Spleen (tissue), 11 donors: ENCODE measurements around the gene VTCN1. TPM values are rescaled to one million over a fixed set of nuclear protein-coding genes. Genes with fewer than 3 reads are reported as not detected.

Source experiments
- DNase-seq: peaks from one replicate; pipeline ENCODE4 v3.0.0-alpha.2; 2020
- H3K27ac ChIP-seq, 8 donors: fragments of 200-600 bp; sonication (generic) in 7 of 8; 1 replicate in 4 of 8; 2 replicates in 4 of 8; pipeline versions ENCODE4 v1.5.0 to v1.8.0; 2016 to 2021; ENCODE audit warnings: inconsistent platforms in 4 of 8, mild to moderate bottlenecking in 4 of 8, moderate library complexity in 1 of 8
- H3K27me3 ChIP-seq, 7 donors: fragments of 200-600 bp; sonication (generic) in 6 of 7; replicated peaks in 1 of 7; 1 replicate in 4 of 7; 2 replicates in 3 of 7; pipeline versions ENCODE4 v1.5.0 to v1.8.0; 2016 to 2021; ENCODE audit warnings: inconsistent platforms in 3 of 7, mild to moderate bottlenecking in 1 of 7
- H3K36me3 ChIP-seq, 6 donors: fragments of 200-600 bp; sonication (generic) in 5 of 6; 1 replicate in 4 of 6; 2 replicates in 2 of 6; pipeline versions ENCODE4 v1.5.0 to v1.8.0; 2016 to 2021; ENCODE audit warnings: inconsistent platforms in 2 of 6
- H3K4me1 ChIP-seq, 6 donors: fragments of 200-600 bp; sonication (generic) in 5 of 6; 1 replicate in 3 of 6; 2 replicates in 3 of 6; pipeline versions ENCODE4 v1.5.0 to v1.8.0; 2016 to 2021; ENCODE audit warnings: inconsistent platforms in 3 of 6
- H3K4me3 ChIP-seq, 8 donors: fragments of 200-600 bp; sonication (generic) in 7 of 8; 1 replicate in 4 of 8; 2 replicates in 4 of 8; pipeline versions ENCODE4 v1.5.0 to v1.8.0; 2016 to 2021; ENCODE audit warnings: inconsistent platforms in 4 of 8, mild to moderate bottlenecking in 4 of 8, moderate library complexity in 2 of 8
- H3K9me3 ChIP-seq, 8 donors: fragments of 200-600 bp; sonication (generic) in 7 of 8; 1 replicate in 4 of 8; 2 replicates in 4 of 8; pipeline versions ENCODE4 v1.5.0 to v1.8.0; 2016 to 2021; ENCODE audit warnings: inconsistent platforms in 4 of 8
- CTCF ChIP-seq, 11 experiments: fragments of 200-600 bp in 7 of 11; fragments of 450-650 bp in 4 of 11; sonication (generic) in 4 of 11; IDR thresholded peaks in 8 of 11; conservative IDR thresholded peaks in 3 of 11; 1 replicate in 7 of 11; 2 replicates in 4 of 11; pipeline versions ENCODE4 v1.4.0 to v1.8.0; 2016 to 2021; ENCODE audit warnings: antibody characterized with exemption in 11 of 11, inconsistent platforms in 4 of 11, mild to moderate bottlenecking in 1 of 11
- POLR2A ChIP-seq, 3 donors: fragments of 450-650 bp; IDR thresholded peaks; one replicate each; pipeline ENCODE4 v1.5.1; 2017; ENCODE audit warnings: antibody characterized with exemption in 3 of 3, mild to moderate bottlenecking in 1 of 3
- POLR2AphosphoS5 ChIP-seq, 3 donors: sonication (generic); formaldehyde crosslinking; IDR thresholded peaks; one replicate each; pipeline ENCODE4 v1.5.1; 2017; ENCODE audit warnings: antibody characterized with exemption in 3 of 3
- WGBS, 5 donors: extraction: QIAGEN DNeasy Blood & Tissue Kit in 3 of 5; methylation state at CpG; one replicate each; pipeline versions ENCODE4 v1.1.5 to v1.1.7; 2013 to 2018; 5-methylcytosine and 5-hydroxymethylcytosine counted together
- intact Hi-C: fragments of 100-400 bp; cut with DNase I; formaldehyde crosslinking; loops from one replicate; pipeline ENCODE4 v1.15.0; 2023; ENCODE audit warnings: low total_unique reads
- polyA plus RNA-seq, 3 donors: library from polyadenylated mRNA; stranded (reverse); fragments of 200-250 nt; gene quantifications; one replicate each; pipeline ENCODE4 v1.2.1, GENCODE V29; 2013
- total RNA-seq, 7 donors: library from RNA; depleted of rRNA in 3 of 7; stranded (reverse); fragments of >200 nt in 3 of 7; fragmentation: NEBNext Ultra II Directional in 4 of 7; extraction: Animal tissue kit (Norgen Biotek cat#: 25700) in 4 of 7; gene quantifications; one replicate each; pipeline versions ENCODE4 v1.1.0 to v1.2.1, GENCODE V29; 2016 to 2021
- donor health status: healthy with polysubstance abuse.
- donor health status: DM: no; HTN: no; CAD: no; lungs with moderate emphysema.
- donor health status: DM: no; HTN: no; CAD: no.
- donor health status: Bipolar disorder and iron deficiency.
- donor health status: healthy.
- donor health status: DM: no; HTN: no; CAD: no.
- donor health status: DM: yes; HTN: yes; CAD: no.

The VTCN1 gene
- total and polyA plus RNA-seq, 10 donors = not detected

DNA sequence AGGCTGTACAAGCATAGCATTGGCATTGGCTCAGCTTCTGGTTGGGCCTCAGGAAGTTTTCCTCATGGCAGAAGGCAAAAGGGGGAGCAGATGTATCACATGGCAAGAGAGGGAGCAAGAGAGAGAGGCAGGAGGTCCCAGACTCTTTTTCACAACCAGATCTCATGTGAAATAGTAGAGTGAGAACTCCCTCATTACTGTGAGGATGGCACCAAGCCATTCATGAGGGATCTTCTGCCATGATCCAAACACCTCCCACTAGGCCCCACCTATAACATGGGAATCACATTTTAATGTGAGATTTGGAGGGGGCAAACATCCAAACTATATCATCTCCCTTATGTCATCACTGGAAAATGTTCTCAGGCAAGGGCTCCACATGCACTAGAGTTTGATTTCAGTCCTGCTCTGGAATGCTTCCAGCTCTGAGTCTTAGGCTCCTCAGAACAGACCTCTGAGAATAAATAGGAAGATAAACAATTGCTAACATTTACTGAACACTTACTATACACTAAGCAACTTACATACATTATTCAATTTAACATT, 39.4 kb upstream of the VTCN1 start:
- no peaks in the 10 kb centered on the region for H3K36me3 ChIP-seq
- H3K27ac ChIP-seq = no peak overlapping the region
- H3K9me3 ChIP-seq = no peaks in the 10 kb centered on the region
- intact Hi-C loops = no loop called here
- TF ChIP-seq POLR2A (IDR thresholded peaks at IDR 0.05) (no peak), POLR2AphosphoS5 (IDR thresholded peaks at IDR 0.05) (no peak), CTCF (IDR thresholded peaks at IDR 0.05 in 8 of 11, conservative IDR thresholded peaks at IDR 0.05 in 3 of 11) (no peak)
- H3K27me3 ChIP-seq = peaks cover 0 to 7% (median 0%) of the 10 kb centered on the region in 7 donors
- H3K4me1 ChIP-seq = no peaks in the 10 kb centered on the region
- no peak overlapping the region for H3K4me3 ChIP-seq
- no peak for DNase-seq

- no peak overlapping the region for H3K27ac ChIP-seq
- peaks cover 0 to 13% (median 0%) of the 10 kb centered on the region in 7 donors for H3K27me3 ChIP-seq
- H3K4me3 ChIP-seq = no peak overlapping the region
- TF ChIP-seq POLR2AphosphoS5 (IDR thresholded peaks at IDR 0.05) (no peak), CTCF (IDR thresholded peaks at IDR 0.05 in 8 of 11, conservative IDR thresholded peaks at IDR 0.05 in 3 of 11) (no peak), POLR2A (IDR thresholded peaks at IDR 0.05) (no peak)
- no peaks in the 10 kb centered on the region for H3K36me3 ChIP-seq
- intact Hi-C loops = no loop called here
- no peaks in the 10 kb centered on the region for H3K4me1 ChIP-seq
- 63 to 88% (median 80%) methylated on average over 2 of the region's 2 CpGs for WGBS, 5 donors
- DNase-seq = no peak
- no peaks in the 10 kb centered on the region for H3K9me3 ChIP-seq
These were observed 34.2 kb upstream of the VTCN1 start for GRCh38 chr1:117244971-117245370.

DNA sequence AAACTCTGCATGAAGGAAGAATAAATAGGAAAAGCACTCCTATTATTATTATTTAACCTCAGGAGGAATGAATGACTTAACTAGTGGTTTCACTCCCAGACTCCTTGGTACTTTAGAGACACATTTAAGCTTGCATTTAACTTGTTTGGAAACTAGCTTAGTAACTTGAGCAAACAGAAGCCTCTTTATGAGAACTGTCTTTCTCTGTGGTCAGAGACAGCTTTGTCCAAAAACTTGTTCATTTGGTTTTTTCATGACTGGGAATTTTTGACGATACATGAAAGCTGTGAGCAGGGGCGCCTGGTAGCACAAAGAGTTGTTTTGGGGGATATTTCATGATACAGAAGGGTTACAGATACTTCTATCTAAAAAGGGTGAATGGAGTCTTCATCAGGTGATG, 33.6 kb upstream of the VTCN1 start:
- 86 to 93% (median 90%) methylated on average over 2 of the region's 2 CpGs for WGBS, 5 donors
- no peaks in the 10 kb centered on the region for H3K9me3 ChIP-seq
- no peak for DNase-seq
- no peak overlapping the region for H3K27ac ChIP-seq
- no peak overlapping the region for H3K4me3 ChIP-seq
- H3K4me1 ChIP-seq = no peaks in the 10 kb centered on the region
- peaks cover 0 to 13% (median 0%) of the 10 kb centered on the region in 7 donors for H3K27me3 ChIP-seq
- no peak for TF ChIP-seq POLR2AphosphoS5 (IDR thresholded peaks at IDR 0.05)
- TF ChIP-seq CTCF (IDR thresholded peaks at IDR 0.05 in 8 of 11, conservative IDR thresholded peaks at IDR 0.05 in 3 of 11) = no peak
- no peak for TF ChIP-seq POLR2A (IDR thresholded peaks at IDR 0.05)
- intact Hi-C loops = no loop called here
- H3K36me3 ChIP-seq = no peaks in the 10 kb centered on the region

DNA sequence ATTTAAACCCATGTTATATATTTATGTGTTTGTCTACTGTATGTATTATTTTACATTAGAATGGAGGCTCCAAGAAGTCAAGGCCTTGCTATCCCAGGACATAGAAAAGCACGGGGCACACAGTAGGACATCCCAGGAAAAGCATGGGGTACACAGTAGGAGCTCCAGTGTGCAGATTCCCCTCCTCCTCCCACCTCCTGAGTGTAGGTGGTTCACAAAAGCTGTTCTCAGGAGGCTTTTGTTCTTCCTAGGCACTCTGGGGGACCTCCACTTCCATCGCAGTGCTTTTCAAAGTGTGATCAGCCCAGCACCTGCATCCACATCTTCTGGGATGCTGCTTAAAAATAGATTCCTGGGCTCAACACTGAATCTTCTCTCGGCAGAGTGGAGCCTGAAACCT, 30.8 kb upstream of the VTCN1 start:
- DNase-seq = no peak
- 66 to 80% (median 73%) methylated on average over 3 of the region's 3 CpGs for WGBS, 5 donors
- TF ChIP-seq CTCF (IDR thresholded peaks at IDR 0.05 in 8 of 11, conservative IDR thresholded peaks at IDR 0.05 in 3 of 11) (no peak), POLR2A (IDR thresholded peaks at IDR 0.05) (no peak), POLR2AphosphoS5 (IDR thresholded peaks at IDR 0.05) (no peak)

More for the DNA sequence above, 30.8 kb upstream of the VTCN1 start:
- Histone ChIP-seq H3K9me3 (no peaks in the 10 kb centered on the region), H3K36me3 (no peaks in the 10 kb centered on the region), H3K4me1 (no peaks in the 10 kb centered on the region), H3K27ac (no peak overlapping the region), H3K4me3 (no peak overlapping the region), H3K27me3 (peaks cover 0 to 13% (median 0%) of the 10 kb centered on the region in 7 donors)
- intact Hi-C loops = no loop called here
